A549 (cell line): ENCODE data around the gene MLLT1. TPM values are rescaled to one million over a fixed set of nuclear protein-coding genes. Genes with fewer than 3 reads are reported as not detected.

Experiments
- ATAC-seq, 2 experiments: fragments of 200-7000 bp in 1 of 2; fragments of >200 bp in 1 of 2; cut with Nextera tagmentation in 1 of 2; cut with Tn5 transposase in 1 of 2; 3 replicates each; pipeline versions ENCODE4 v1.8.0 to v1.9.1; 2018 to 2020; ENCODE audit warnings: mild to moderate bottlenecking in 1 of 2, moderate library complexity in 1 of 2
- CTCF ChIA-PET: fragments of 300-600 bp; sonication (Branson Sonifier 250); formaldehyde crosslinking; extraction: SDS; loops from one replicate; lab custom pipeline; 2021; ENCODE audit warnings: antibody characterized with exemption, inconsistent platforms; lab: Yijun Ruan, JAX
- POLR2A ChIA-PET: fragments of 350-600 bp; formaldehyde crosslinking; extraction: SDS; loops from one replicate; lab custom pipeline; 2021; ENCODE audit warnings: antibody characterized with exemption, inconsistent platforms; lab: Yijun Ruan, JAX
- DNase-seq, 2 experiments: peaks; one replicate each; pipeline versions ENCODE4 v3.0.0 to v3.0.0-alpha.2; 2011 to 2016; ENCODE audit warnings: low read depth in 1 of 2, low spot score in 1 of 2
- FAIRE-seq: peaks from 2 replicates; lab custom pipeline; 2011; peaks lifted over from hg19 to GRCh38; lab: Jason Lieb, UNC
- H3K27ac ChIP-seq, 2 experiments: fragments of >200 bp; sonication (Bioruptor Twin); formaldehyde crosslinking; 3 replicates each; pipeline ENCODE4 v1.5.1; 2016 to 2017
- H3K4me1 ChIP-seq: fragments of >200 bp; sonication (Bioruptor Twin); formaldehyde crosslinking; 3 replicates; pipeline ENCODE4 v1.6.1; 2016
- H3K4me2 ChIP-seq: fragments of >200 bp; sonication (Bioruptor Twin); formaldehyde crosslinking; 3 replicates; pipeline ENCODE4 v1.6.1; 2016
- H3K4me3 ChIP-seq: fragments of >200 bp; sonication (Bioruptor Twin); formaldehyde crosslinking; 3 replicates; pipeline ENCODE4 v1.5.1; 2016
- H3K9me3 ChIP-seq: fragments of >200 bp; sonication (Bioruptor Twin); formaldehyde crosslinking; 3 replicates; pipeline ENCODE4 v1.6.1; 2016
- BHLHE40 ChIP-seq: IDR thresholded peaks from 2 replicates; pipeline ENCODE4 v1.6.1; 2012; ENCODE audit warnings: low read depth, low read length, inconsistent platforms
- EP300 ChIP-seq, 2 experiments: fragments of >200 bp; sonication (Bioruptor Twin); formaldehyde crosslinking; IDR thresholded peaks; 2 replicates in 1 of 2; 3 replicates in 1 of 2; pipeline ENCODE4 v1.6.1; 2016 to 2017
- ESRRA ChIP-seq: fragments of 150-350 bp; IDR thresholded peaks from 2 replicates; pipeline ENCODE4 v1.6.1; 2014; ENCODE audit warnings: mild to moderate bottlenecking, low read length, borderline replicate concordance
- FOSL2 ChIP-seq, 2 experiments: fragments of 450-650 bp in 1 of 2; fragments of >200 bp in 1 of 2; sonication (Bioruptor Twin) in 1 of 2; formaldehyde crosslinking; IDR thresholded peaks; 2 replicates each; pipeline versions ENCODE4 v1.5.0 to v1.6.1; 2016 to 2020; ENCODE audit warnings: mild to moderate bottlenecking in 1 of 2, moderate library complexity in 1 of 2
- GATA3 ChIP-seq: IDR thresholded peaks from 2 replicates; pipeline ENCODE4 v1.6.1; 2012; ENCODE audit warnings: borderline replicate concordance
- HDAC2 ChIP-seq: fragments of 200-600 bp; sonication (generic); IDR thresholded peaks from 2 replicates; pipeline ENCODE4 v1.6.1; 2016
- HOXA7 ChIP-seq: fragments of 250-450 bp; sonication (Bioruptor Pico); IDR thresholded peaks from 2 replicates; pipeline ENCODE4 v1.5.0; 2020; ENCODE audit warnings: mild to moderate bottlenecking, moderate library complexity
- HOXB13 ChIP-seq: fragments of 250-450 bp; sonication (Bioruptor Pico); IDR thresholded peaks from 2 replicates; pipeline ENCODE4 v1.5.0; 2020; ENCODE audit warnings: low read depth, mild to moderate bottlenecking, moderate library complexity
- JUN ChIP-seq, 2 experiments: fragments of >200 bp; sonication (Bioruptor Twin); formaldehyde crosslinking; IDR thresholded peaks; 2 replicates in 1 of 2; 3 replicates in 1 of 2; pipeline ENCODE4 v1.6.1; 2016 to 2017
- JUNB ChIP-seq: fragments of >200 bp; sonication (Bioruptor Twin); formaldehyde crosslinking; IDR thresholded peaks from 2 replicates; pipeline ENCODE4 v1.6.1; 2016
- MAFK ChIP-seq: fragments of 450-650 bp; IDR thresholded peaks from 2 replicates; pipeline ENCODE4 v1.6.1; 2014; ENCODE audit not compliant: partially characterized antibody
- PHF8 ChIP-seq: fragments of 200-600 bp; sonication (generic); IDR thresholded peaks from 2 replicates; pipeline ENCODE4 v1.6.1; 2016; ENCODE audit warnings: low read depth, mild to moderate bottlenecking, antibody characterized with exemption, moderate library complexity, borderline replicate concordance
- POLR2A ChIP-seq: IDR thresholded peaks from 2 replicates; pipeline ENCODE4 v1.6.1; 2012; ENCODE audit warnings: mild to moderate bottlenecking, low read length
- POLR2AphosphoS2 ChIP-seq: conservative IDR thresholded peaks from 2 replicates; pipeline ENCODE4 v1.6.1; 2012; ENCODE audit warnings: low read length, improper control_type of control experiment, inconsistent platforms
- RFX5 ChIP-seq: fragments of 450-650 bp; IDR thresholded peaks from 2 replicates; pipeline ENCODE4 v1.7.1; 2014; ENCODE audit warnings: antibody characterized with exemption, mild to moderate bottlenecking, moderate library complexity
- RNF2 ChIP-seq: fragments of 200-600 bp; sonication (generic); IDR thresholded peaks from 2 replicates; pipeline ENCODE4 v1.6.1; 2016; ENCODE audit warnings: low read depth, mild to moderate bottlenecking, antibody characterized with exemption, moderate library complexity, borderline replicate concordance
- ZNF302 ChIP-seq: fragments of 250-450 bp; sonication (Bioruptor Pico); IDR thresholded peaks from 2 replicates; pipeline ENCODE4 v1.9.0; 2021; ENCODE audit warnings: inconsistent platforms, mild to moderate bottlenecking, moderate library complexity
- WGBS: methylation state at CpG from one replicate; pipeline ENCODE4 v1.1.6; 2017; ENCODE audit errors: missing lambda C conversion rate; 5-methylcytosine and 5-hydroxymethylcytosine counted together
- polyA plus RNA-seq, 4 experiments: library from polyadenylated mRNA; depleted of rRNA in 3 of 4; stranded (reverse); fragments of >200 nt; fragmentation: RNase III in 1 of 4; extraction: RNeasy Plus Mini Kit Qiagen cat#74134 plus additional on column Dnase treatment in 1 of 4; gene quantifications; 2 replicates in 3 of 4; 3 replicates in 1 of 4; pipeline ENCODE4 v1.2.3, GENCODE V29; 2011 to 2017
- TF ChIP-seq, protein P1 (sequence below): IDR thresholded peaks from 2 replicates; pipeline ENCODE4 v1.6.1; 2012
- TF ChIP-seq, protein P2 (sequence below): fragments of 250-450 bp; sonication (Bioruptor Pico); IDR thresholded peaks from 2 replicates; pipeline ENCODE4 v1.5.0; 2020; ENCODE audit warnings: low read depth, mild to moderate bottlenecking, moderate library complexity
- TF ChIP-seq, protein P3 (sequence below): fragments of >200 bp; sonication (Bioruptor Twin); formaldehyde crosslinking; IDR thresholded peaks from 3 replicates; pipeline ENCODE4 v1.5.1; 2016
- TF ChIP-seq, protein P4 (sequence below): fragments of 200-600 bp; sonication (generic); IDR thresholded peaks from 2 replicates; pipeline ENCODE4 v1.6.1; 2016; ENCODE audit warnings: antibody characterized with exemption, mild to moderate bottlenecking, moderate library complexity

MLLT1 gene
- polyA plus RNA-seq, 2 of the 4 experiments (the other 2 are of a cell fraction) = 7.4 to 17.5 TPM

DNA sequence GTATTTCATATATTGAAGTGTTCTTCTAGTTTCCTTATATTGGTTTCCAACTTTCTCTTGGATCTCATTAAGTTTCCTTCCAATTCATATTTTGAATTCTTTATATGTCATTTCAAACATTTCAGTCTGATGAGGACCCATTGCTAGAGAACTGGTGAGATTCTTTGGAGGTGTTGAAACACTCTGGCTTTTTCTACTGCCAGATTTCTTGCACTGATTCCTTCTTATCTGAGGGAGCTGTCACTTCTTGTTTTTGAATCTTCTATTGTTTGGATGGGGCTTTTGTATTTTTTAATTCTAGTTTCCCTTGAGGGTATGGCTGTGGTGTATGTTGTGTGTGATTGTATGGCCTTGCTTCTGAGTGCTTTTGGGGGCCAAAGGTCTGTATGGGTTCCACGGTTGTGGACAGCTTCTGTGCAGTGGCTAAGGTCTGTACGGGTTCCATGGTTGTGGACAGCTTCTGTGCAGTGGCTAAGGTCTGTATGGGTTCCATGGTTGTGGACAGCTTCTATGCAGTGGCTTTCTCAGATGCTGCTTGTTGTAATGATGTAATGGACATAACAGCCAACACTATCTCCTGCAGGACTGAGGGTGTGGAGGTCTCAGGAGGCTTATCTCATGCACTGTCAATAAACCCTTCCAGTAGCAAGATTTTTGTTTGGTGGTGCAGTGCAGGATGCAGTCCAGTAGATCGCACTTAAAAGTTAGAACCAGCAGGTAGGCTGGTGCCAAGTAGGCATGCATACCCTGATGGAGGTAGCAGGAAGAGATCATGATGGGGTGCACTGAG lies 107.5 kb downstream of the MLLT1 start:
- H3K4me3 ChIP-seq = no peak overlapping the region
- FAIRE-seq (no peak), ATAC-seq (no peak), DNase-seq (no peak)
- TF ChIP-seq RFX5 = no peak
- no peak for TF ChIP-seq POLR2A
- TF ChIP-seq ZNF302 (CRISPR knock-in tag) = no peak
- TF ChIP-seq, protein P1, sequence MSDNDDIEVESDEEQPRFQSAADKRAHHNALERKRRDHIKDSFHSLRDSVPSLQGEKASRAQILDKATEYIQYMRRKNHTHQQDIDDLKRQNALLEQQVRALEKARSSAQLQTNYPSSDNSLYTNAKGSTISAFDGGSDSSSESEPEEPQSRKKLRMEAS = no peak
- TF ChIP-seq POLR2AphosphoS2 = no peak
- no peak for TF ChIP-seq HOXA7
- no peak for TF ChIP-seq HDAC2
- no peak for TF ChIP-seq RNF2
- no peak for TF ChIP-seq PHF8
- TF ChIP-seq EP300 (IDR thresholded peaks at IDR 0.05) = no peak
- ChIA-PET CTCF (no interaction called here), POLR2A (interaction anchor here (0.6 kb wide), 1 partner anchor 9 kb away, joined by 5 read pairs; no protein-coding TSS in a partner anchor)
- H3K27ac ChIP-seq = no peak overlapping the region
- H3K9me3 ChIP-seq = peaks cover 9% of the 10 kb centered on the region; the same call in 1 of the 3 replicates
- WGBS = 28% methylated on average over 3 of the region's 3 CpGs
- H3K4me2 ChIP-seq = no peak overlapping the region
- H3K4me1 ChIP-seq = no peaks in the 10 kb centered on the region

DNA sequence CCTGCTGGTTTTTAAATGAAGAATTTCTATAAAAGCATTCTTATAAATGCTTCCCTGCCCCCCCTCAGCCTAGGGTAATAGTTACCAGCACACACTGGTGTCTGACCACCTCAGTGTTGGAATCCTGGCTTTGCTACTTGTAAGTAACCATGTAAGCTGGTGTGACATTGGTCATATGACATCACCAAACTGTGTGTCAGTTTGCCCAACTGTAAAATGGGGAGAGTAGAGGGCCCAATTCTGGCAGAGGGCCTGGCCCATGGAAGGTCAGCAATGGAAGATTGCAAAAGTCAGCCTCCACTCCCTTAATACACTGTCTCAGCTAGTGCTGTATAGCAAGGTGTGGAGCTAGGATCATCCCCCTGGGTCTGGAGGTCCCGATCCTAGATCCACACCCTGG lies 112.7 kb downstream of the MLLT1 start:
- Histone ChIP-seq H3K27ac (no peak overlapping the region), H3K4me3 (no peak overlapping the region), H3K4me1 (no peaks in the 10 kb centered on the region), H3K9me3 (peaks cover 9% of the 10 kb centered on the region; the same call in 1 of the 3 replicates), H3K4me2 (no peak overlapping the region)
- WGBS = 69% methylated on average over 1 of the region's 1 CpG
- FAIRE-seq (no peak), DNase-seq (no peak), ATAC-seq (no peak)
- CTCF ChIA-PET = interaction anchor here (0.6 to 1.9 kb wide), 4 partner anchors 10 to 394 kb away, joined by 3 to 7 read pairs (median 4); no protein-coding TSS in a partner anchor
- TF ChIP-seq, protein P1 = no peak
- TF ChIP-seq, protein P2, sequence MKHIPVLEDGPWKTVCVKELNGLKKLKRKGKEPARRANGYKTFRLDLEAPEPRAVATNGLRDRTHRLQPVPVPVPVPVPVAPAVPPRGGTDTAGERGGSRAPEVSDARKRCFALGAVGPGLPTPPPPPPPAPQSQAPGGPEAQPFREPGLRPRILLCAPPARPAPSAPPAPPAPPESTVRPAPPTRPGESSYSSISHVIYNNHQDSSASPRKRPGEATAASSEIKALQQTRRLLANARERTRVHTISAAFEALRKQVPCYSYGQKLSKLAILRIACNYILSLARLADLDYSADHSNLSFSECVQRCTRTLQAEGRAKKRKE (CRISPR knock-in tag) = no peak
- TF ChIP-seq, protein P3, sequence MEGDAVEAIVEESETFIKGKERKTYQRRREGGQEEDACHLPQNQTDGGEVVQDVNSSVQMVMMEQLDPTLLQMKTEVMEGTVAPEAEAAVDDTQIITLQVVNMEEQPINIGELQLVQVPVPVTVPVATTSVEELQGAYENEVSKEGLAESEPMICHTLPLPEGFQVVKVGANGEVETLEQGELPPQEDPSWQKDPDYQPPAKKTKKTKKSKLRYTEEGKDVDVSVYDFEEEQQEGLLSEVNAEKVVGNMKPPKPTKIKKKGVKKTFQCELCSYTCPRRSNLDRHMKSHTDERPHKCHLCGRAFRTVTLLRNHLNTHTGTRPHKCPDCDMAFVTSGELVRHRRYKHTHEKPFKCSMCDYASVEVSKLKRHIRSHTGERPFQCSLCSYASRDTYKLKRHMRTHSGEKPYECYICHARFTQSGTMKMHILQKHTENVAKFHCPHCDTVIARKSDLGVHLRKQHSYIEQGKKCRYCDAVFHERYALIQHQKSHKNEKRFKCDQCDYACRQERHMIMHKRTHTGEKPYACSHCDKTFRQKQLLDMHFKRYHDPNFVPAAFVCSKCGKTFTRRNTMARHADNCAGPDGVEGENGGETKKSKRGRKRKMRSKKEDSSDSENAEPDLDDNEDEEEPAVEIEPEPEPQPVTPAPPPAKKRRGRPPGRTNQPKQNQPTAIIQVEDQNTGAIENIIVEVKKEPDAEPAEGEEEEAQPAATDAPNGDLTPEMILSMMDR = no peak
- TF ChIP-seq HOXB13 (CRISPR knock-in tag) = no peak
- no peak for TF ChIP-seq FOSL2 (IDR thresholded peaks at IDR 0.05)
- TF ChIP-seq FOSL2 (CRISPR knock-in tag; IDR thresholded peaks at IDR 0.05) = no peak
- TF ChIP-seq, protein P4, sequence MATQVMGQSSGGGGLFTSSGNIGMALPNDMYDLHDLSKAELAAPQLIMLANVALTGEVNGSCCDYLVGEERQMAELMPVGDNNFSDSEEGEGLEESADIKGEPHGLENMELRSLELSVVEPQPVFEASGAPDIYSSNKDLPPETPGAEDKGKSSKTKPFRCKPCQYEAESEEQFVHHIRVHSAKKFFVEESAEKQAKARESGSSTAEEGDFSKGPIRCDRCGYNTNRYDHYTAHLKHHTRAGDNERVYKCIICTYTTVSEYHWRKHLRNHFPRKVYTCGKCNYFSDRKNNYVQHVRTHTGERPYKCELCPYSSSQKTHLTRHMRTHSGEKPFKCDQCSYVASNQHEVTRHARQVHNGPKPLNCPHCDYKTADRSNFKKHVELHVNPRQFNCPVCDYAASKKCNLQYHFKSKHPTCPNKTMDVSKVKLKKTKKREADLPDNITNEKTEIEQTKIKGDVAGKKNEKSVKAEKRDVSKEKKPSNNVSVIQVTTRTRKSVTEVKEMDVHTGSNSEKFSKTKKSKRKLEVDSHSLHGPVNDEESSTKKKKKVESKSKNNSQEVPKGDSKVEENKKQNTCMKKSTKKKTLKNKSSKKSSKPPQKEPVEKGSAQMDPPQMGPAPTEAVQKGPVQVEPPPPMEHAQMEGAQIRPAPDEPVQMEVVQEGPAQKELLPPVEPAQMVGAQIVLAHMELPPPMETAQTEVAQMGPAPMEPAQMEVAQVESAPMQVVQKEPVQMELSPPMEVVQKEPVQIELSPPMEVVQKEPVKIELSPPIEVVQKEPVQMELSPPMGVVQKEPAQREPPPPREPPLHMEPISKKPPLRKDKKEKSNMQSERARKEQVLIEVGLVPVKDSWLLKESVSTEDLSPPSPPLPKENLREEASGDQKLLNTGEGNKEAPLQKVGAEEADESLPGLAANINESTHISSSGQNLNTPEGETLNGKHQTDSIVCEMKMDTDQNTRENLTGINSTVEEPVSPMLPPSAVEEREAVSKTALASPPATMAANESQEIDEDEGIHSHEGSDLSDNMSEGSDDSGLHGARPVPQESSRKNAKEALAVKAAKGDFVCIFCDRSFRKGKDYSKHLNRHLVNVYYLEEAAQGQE = no peak
- no peak for TF ChIP-seq GATA3
- TF ChIP-seq JUN (IDR thresholded peaks at IDR 0.05) = no peak
- no peak for TF ChIP-seq BHLHE40
- no peak for TF ChIP-seq POLR2AphosphoS2
- no peak for TF ChIP-seq ESRRA
- TF ChIP-seq JUNB = no peak
- TF ChIP-seq MAFK = no peak
- POLR2A ChIA-PET = no interaction called here
